ENCODE measurements around the gene DENND2C.

- TF ChIP-seq, protein P1, sequence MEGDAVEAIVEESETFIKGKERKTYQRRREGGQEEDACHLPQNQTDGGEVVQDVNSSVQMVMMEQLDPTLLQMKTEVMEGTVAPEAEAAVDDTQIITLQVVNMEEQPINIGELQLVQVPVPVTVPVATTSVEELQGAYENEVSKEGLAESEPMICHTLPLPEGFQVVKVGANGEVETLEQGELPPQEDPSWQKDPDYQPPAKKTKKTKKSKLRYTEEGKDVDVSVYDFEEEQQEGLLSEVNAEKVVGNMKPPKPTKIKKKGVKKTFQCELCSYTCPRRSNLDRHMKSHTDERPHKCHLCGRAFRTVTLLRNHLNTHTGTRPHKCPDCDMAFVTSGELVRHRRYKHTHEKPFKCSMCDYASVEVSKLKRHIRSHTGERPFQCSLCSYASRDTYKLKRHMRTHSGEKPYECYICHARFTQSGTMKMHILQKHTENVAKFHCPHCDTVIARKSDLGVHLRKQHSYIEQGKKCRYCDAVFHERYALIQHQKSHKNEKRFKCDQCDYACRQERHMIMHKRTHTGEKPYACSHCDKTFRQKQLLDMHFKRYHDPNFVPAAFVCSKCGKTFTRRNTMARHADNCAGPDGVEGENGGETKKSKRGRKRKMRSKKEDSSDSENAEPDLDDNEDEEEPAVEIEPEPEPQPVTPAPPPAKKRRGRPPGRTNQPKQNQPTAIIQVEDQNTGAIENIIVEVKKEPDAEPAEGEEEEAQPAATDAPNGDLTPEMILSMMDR (conservative IDR thresholded peaks at IDR 0.05; ENCODE audit: low read length): no peak
- TF ChIP-seq EZH2phosphoT487 (IDR thresholded peaks at IDR 0.05; ENCODE audit: borderline replicate concordance, low read depth, low read length): no peak
These were observed 122.8 kb downstream of the DENND2C start for GRCh38 chr1:114547076-114547475.

All from OCI-LY7 (cell line).